ENCODE measurements around the gene SHC2. TPM values are rescaled to one million over a fixed set of nuclear protein-coding genes. Genes with fewer than 3 reads are reported as not detected.
"Not testable (repeated sequence)": the region's sequence is repeated elsewhere in the genome, so short reads cannot be mapped to it uniquely, and the experiment has no call there.

Gene SHC2
- total RNA-seq, 1 donor from 2014 or later, result 24.0 TPM

- no peak for TF ChIP-seq CTCF (IDR thresholded peaks at IDR 0.05)
- intact Hi-C loops (cut with DNase I), result no loop called here
- H3K27me3 ChIP-seq (ENCODE audit: low read depth), result peaks cover 20% of the 10 kb centered on the region
- no peaks in the 10 kb centered on the region for H3K36me3 ChIP-seq
- no peak overlapping the region for H3K27ac ChIP-seq
- no peaks in the 10 kb centered on the region for H3K9me3 ChIP-seq
- no peak overlapping the region for H3K4me3 ChIP-seq
- DNase-seq (no peak), ATAC-seq (no peak)
- peaks cover 7% of the 10 kb centered on the region for H3K4me1 ChIP-seq
These were observed 21.6 kb upstream of the SHC2 start for GRCh38 chr19:482186-483041.

DNA sequence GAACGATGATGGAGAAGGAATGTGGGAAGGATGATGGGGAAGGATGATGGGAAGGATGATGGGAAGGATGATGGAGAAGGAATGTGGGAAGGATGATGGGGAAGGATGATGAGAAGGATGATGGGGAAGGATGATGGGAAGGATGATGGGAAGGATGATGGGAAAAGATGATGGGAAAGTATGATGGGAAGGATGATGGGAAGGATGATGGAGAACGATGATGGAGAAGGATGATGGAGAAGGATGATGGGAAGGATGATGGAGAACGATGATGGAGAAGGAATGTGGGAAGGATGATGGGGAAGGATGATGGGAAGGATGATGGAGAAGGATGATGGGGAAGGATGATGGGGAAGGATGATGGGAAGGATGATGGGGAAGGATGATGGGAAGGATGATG, 20.3 kb upstream of the SHC2 start:
- H3K36me3 ChIP-seq; DNase-seq; ATAC-seq; H3K4me1 ChIP-seq; H3K27ac ChIP-seq; H3K4me3 ChIP-seq; H3K9me3 ChIP-seq; intact Hi-C loops (cut with DNase I): not testable (repeated sequence)
- H3K27me3 ChIP-seq (ENCODE audit: low read depth), result peaks cover 18% of the 10 kb centered on the region

DNA sequence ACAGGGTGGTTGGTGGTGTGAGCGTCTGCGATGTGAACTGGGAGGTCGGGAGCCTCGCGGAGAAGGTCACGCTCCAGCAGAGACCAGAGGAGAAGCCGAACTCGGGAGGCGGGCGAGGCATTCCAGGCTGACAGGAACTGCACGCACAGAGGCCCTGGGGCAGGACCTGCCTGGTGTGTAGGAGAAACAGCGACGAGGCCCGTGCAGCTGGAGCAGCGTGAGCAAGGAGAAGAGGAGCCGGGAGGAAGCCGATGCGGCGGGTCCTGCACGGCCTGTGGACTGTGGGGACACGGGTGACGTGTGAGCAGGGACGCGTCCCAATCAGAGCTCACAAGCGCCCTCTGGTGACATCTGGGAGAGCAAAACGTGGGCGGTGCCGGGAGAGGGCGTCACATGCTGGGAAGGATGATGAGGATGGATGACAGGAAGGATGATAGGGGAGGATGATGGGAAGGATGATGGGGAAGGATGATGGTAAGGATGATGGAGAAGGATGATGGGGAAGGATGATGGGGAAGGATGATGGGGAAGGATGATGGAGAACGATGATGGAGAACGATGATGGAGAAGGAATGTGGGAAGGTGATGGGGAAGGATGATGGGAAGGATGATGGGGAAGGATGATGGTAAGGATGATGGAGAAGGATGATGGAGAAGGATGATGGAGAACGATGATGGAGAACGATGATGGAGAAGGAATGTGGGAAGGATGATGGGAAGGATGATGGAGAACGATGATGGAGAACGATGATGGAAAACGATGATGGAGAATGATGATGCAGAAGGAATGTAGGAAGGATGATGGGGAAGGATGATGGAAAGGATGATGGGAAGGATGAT, 19.4 kb upstream of the SHC2 start:
- Histone ChIP-seq H3K9me3 (no peaks in the 10 kb centered on the region), H3K4me3 (peak overlapping the region; percentile 35), H3K4me1 (peaks cover 7% of the 10 kb centered on the region), H3K27ac (peak overlapping the region; percentile 37), H3K36me3 (no peaks in the 10 kb centered on the region), H3K27me3 (ENCODE audit: low read depth) (peaks cover 10% of the 10 kb centered on the region)
- DNase-seq (peak; percentile 89), ATAC-seq (peak; percentile 90 to 93)
- peak; percentile 68 for TF ChIP-seq CTCF (IDR thresholded peaks at IDR 0.05)
- intact Hi-C loops (cut with DNase I), result no loop called here

DNA sequence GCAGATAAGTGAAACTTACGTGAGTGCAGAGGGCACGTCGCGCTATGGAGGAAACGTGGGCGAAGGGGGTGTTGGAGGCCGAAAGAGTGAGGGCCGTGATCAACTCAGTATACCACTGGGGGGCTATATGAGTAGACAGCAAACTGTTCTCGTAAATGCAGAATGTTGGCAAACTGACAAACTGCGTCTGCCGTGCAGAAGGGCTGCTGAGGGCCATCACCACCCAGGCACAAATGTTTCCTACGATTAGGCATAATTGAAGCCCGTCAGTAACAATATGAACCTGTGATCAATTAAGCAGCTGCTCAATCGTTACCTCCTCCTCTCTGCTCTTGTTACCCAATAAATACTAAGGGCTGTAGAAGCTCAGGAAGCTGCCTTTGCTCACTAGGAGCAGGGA, 18.1 kb upstream of the SHC2 start:
- intact Hi-C loops (cut with DNase I), result no loop called here
- ATAC-seq, result no peak
- no peak for DNase-seq
- H3K4me1 ChIP-seq, result peaks cover 7% of the 10 kb centered on the region
- H3K27me3 ChIP-seq (ENCODE audit: low read depth), result no peaks in the 10 kb centered on the region
- H3K36me3 ChIP-seq, result no peaks in the 10 kb centered on the region
- no peak overlapping the region for H3K27ac ChIP-seq
- no peak for TF ChIP-seq CTCF (IDR thresholded peaks at IDR 0.05)
- H3K9me3 ChIP-seq, result no peaks in the 10 kb centered on the region
- H3K4me3 ChIP-seq, result no peak overlapping the region

DNA sequence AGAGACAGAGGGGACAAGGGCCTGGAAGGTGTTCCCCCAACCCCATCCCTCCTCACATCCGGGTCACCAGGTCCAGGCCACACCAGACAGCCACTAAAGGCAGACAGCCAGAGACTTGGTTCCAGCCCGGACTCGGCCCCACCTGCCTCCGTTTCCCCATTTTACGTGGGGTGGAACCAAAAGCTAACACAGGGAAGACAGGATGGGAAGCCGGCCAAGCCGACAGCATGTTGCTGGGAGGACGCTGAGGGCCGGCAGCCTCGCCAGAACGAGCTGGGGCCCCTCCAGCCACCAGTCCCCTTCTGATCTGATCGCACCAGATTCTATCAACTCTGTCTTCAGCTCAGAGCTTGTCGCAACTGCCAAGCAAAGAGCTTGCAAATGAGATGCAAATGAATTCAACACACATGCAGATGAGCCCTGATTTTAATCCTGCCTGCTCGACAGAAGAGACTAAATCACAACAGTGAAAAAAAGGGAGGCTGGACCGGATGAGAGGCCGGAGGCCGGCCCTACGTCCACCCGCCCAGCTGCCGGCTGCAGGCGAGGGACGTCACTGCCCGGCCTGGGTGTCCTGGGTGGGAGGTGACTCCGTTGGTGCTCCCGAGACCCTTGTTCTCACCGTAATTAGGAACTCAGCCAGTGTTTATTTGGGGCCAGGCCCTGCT, 17.5 kb upstream of the SHC2 start:
- no peak for DNase-seq

More for the DNA sequence above, 17.5 kb upstream of the SHC2 start:
- Histone ChIP-seq H3K36me3 (no peaks in the 10 kb centered on the region), H3K27ac (no peak overlapping the region), H3K27me3 (ENCODE audit: low read depth) (no peaks in the 10 kb centered on the region), H3K4me1 (peaks cover 7% of the 10 kb centered on the region), H3K9me3 (no peaks in the 10 kb centered on the region), H3K4me3 (no peak overlapping the region)
- no peak for ATAC-seq
- intact Hi-C loops (cut with DNase I), result no loop called here
- no peak for TF ChIP-seq CTCF (IDR thresholded peaks at IDR 0.05)
